Neural crest cell (in vitro differentiated cells): Measurements from ENCODE around the gene PRRG2. TPM values are rescaled to one million over a fixed set of nuclear protein-coding genes. Genes with fewer than 3 reads are reported as not detected.
"Not testable (repeated sequence)": the region's sequence is repeated elsewhere in the genome, so short reads cannot be mapped to it uniquely, and the experiment has no call there.

ENCODE experiments used
- DNase-seq: peaks from one replicate; pipeline ENCODE4 v3.0.0; 2021; ENCODE audit warnings: low read depth, mixed read lengths, low spot score
- H3K27ac Mint-ChIP-seq: one replicate; pipeline ENCODE4 v1.8.0; 2021; ENCODE audit warnings: mild to moderate bottlenecking, mixed read lengths; ENCODE audit not compliant: unreplicated experiment
- H3K27me3 Mint-ChIP-seq: 2 replicates; pipeline ENCODE4 v1.8.0; 2021; ENCODE audit warnings: low read depth, mild to moderate bottlenecking, mixed read lengths
- H3K36me3 Mint-ChIP-seq: 2 replicates; pipeline ENCODE4 v1.8.0; 2021; ENCODE audit warnings: low read depth, mild to moderate bottlenecking, mixed read lengths
- H3K4me1 Mint-ChIP-seq: 2 replicates; pipeline ENCODE4 v1.8.0; 2021; ENCODE audit warnings: mixed read lengths
- H3K4me3 Mint-ChIP-seq: one replicate; pipeline ENCODE4 v1.8.0; 2021; ENCODE audit warnings: mild to moderate bottlenecking, mixed read lengths
- H3K9me3 Mint-ChIP-seq: 2 replicates; pipeline ENCODE4 v1.8.0; 2021; ENCODE audit warnings: mixed read lengths
- total RNA-seq: library from RNA; stranded (reverse); gene quantifications from 2 replicates; pipeline ENCODE4 v1.2.1, GENCODE V29; 2021
- TF ChIP-seq, protein P1 (sequence below): fragments of 200-600 bp; sonication (generic); conservative IDR thresholded peaks from 2 replicates; pipeline ENCODE4 v1.5.0; 2021; ENCODE audit warnings: antibody characterized with exemption, mild to moderate bottlenecking

PRRG2 gene
- total RNA-seq, 1 donor from 2014 or later: 1.0 TPM

DNA sequence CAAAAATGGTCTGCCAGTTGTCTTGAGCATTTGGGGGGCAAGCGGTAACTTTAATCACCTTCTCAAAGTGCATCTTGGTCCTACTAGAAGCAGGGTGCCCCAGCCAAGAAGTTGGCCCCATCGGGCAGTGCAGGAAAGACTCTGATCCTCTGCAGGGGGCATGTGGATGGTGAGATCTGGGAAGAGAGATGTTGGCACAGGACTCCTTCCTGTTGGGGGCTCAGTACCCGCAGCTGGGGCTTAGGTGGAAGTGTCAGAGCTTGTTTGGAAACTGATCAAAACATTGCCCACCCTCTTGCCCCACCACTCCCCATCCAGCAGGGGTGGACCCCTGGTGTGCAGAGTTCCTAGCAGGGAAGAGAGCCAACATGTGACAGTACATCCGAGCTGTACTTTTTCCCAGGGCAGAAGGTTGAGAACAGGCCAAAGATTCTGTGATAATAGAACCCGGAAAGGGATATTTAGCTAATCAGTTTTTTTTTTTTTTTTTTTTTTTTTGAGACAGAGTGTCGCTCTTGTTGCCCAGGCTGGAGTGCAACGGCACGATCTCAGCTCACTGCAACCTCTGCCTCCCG, 50.0 kb downstream of the PRRG2 start:
- Mint-ChIP-seq H3K9me3 (no peaks in the 10 kb centered on the region), H3K4me3 (peak overlapping the region; percentile 61), H3K27me3 (peaks cover 17% of the 10 kb centered on the region), H3K36me3 (peaks cover 6% of the 10 kb centered on the region), H3K27ac (peak overlapping the region; percentile 83), H3K4me1 (peaks cover 15% of the 10 kb centered on the region)
- DNase-seq: no peak
- TF ChIP-seq, protein P1, sequence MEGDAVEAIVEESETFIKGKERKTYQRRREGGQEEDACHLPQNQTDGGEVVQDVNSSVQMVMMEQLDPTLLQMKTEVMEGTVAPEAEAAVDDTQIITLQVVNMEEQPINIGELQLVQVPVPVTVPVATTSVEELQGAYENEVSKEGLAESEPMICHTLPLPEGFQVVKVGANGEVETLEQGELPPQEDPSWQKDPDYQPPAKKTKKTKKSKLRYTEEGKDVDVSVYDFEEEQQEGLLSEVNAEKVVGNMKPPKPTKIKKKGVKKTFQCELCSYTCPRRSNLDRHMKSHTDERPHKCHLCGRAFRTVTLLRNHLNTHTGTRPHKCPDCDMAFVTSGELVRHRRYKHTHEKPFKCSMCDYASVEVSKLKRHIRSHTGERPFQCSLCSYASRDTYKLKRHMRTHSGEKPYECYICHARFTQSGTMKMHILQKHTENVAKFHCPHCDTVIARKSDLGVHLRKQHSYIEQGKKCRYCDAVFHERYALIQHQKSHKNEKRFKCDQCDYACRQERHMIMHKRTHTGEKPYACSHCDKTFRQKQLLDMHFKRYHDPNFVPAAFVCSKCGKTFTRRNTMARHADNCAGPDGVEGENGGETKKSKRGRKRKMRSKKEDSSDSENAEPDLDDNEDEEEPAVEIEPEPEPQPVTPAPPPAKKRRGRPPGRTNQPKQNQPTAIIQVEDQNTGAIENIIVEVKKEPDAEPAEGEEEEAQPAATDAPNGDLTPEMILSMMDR: no peak

DNA sequence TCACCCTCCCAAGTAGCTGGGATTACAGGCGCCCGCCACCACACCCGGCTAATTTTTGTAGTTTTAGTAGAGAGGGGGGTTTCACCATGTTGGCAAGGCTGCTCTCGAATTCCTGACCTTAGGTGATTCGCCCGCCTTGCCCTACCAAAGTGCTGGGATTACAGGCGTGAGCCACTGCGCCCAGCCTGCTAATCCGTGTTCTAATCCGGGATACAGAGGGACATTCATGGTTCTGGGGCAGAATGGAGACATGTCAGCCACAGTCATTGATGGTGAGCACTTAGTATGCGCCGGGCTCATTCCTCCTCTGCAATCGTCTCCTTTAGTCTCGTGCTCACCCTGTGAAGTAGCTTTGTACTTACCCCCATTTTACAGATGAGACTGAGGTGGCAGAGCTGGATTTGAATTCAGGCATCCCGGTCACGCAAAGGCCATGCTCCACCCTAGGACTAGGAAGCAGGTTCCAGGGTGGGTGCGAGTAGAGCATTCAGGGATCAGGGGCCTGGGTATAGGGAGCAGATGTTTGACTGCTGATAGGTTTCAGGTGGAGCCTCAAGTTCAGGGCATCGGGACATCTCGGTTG, 50.6 kb downstream of the PRRG2 start:
- Mint-ChIP-seq H3K27ac (no peak overlapping the region), H3K4me1 (peaks cover 21% of the 10 kb centered on the region), H3K9me3 (no peaks in the 10 kb centered on the region), H3K27me3 (peaks cover 23% of the 10 kb centered on the region), H3K36me3 (peaks cover 6% of the 10 kb centered on the region), H3K4me3 (peak overlapping the region; percentile 57)
- TF ChIP-seq, protein P1: no peak
- no peak for DNase-seq

DNA sequence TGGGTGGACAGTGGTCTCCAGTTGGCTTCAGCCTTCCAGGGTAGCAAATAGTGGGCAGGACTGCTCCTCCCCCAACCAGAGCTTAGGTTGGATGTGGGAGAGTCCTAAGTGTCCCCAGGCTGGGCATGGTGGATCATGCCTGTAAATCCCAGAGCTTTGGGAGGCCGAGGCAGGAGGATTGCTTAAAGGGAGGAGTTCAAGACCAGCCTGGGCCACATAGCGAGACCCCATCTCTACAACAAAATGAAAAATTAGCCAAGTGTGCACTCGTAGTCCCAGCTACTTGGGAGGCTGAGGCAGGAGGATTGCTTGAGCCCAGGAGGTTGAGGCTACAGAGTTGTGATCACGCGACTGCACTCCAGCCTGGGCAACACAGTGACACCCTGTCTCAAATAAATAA, 51.5 kb downstream of the PRRG2 start:
- H3K27me3 Mint-ChIP-seq: peaks cover 30% of the 10 kb centered on the region
- H3K4me3 Mint-ChIP-seq: no peak overlapping the region
- TF ChIP-seq, protein P1: no peak
- peaks cover 25% of the 10 kb centered on the region for H3K4me1 Mint-ChIP-seq
- DNase-seq: no peak
- peaks cover 6% of the 10 kb centered on the region for H3K36me3 Mint-ChIP-seq
- no peak overlapping the region for H3K27ac Mint-ChIP-seq
- no peaks in the 10 kb centered on the region for H3K9me3 Mint-ChIP-seq

DNA sequence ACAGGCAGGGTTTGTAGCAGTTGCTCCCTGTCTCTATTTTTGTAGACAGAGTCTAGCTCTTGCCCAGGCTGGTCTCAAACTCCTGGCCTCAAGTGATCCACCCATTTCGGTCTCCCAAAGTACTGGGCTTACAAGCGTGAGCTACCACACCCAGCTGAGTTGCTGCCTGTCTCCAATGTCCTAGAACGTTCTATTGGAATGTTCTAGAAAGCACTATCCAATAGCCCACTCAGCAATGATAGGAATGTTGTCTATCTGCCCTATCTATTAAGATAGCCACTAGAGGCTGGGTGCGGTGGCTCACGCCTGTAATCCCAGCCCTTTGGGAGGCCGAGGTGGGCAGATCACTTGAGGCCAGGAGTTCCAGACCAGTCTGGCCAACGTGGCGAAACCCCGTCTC, 52.2 kb downstream of the PRRG2 start:
- Mint-ChIP-seq H3K27me3 (peaks cover 34% of the 10 kb centered on the region), H3K4me1 (peaks cover 29% of the 10 kb centered on the region), H3K4me3 (peak overlapping the region; percentile 15)
- H3K36me3 Mint-ChIP-seq, H3K27ac Mint-ChIP-seq, H3K9me3 Mint-ChIP-seq, DNase-seq: not testable (repeated sequence)

DNA sequence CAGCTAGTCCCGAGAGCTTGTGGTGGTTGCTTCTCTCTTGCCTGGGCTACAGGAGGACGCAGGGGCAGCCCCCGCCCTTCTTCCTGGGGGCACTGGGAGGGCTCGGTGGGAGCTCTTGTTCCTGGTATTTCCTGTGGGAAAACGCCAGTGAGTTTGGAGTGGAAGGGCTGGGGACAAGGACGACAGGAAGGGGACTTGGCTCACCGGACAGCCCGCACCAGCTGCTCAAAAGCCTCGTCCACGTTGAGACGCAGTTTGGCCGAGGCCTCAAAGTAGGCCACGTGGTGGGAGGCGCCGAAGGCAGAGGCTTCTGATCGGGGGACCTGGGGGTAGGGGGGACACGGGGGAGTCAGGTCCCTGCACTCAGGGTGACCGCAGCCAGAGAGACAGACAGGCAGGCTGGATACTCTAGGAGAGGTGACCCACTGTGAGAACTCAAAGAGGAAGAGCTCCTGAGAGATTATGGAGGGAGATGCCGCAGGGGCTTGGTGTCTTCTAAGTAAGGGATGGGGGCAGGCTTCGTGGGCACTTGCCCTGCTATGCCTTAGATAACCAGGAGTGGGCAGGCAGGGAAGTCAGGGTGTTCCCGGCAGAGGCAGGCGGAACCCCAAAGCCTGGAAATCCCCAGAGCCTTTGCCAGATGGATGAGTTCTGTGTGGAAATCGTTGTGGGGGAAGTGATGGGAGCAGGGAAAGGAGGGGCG, 54.6 kb downstream of the PRRG2 start:
- Mint-ChIP-seq H3K27me3 (peaks cover 52% of the 10 kb centered on the region), H3K27ac (no peak overlapping the region), H3K4me3 (peak overlapping the region; percentile 81), H3K36me3 (no peaks in the 10 kb centered on the region), H3K9me3 (no peaks in the 10 kb centered on the region), H3K4me1 (peaks cover 50% of the 10 kb centered on the region)
- no peak for DNase-seq
- TF ChIP-seq, protein P1: no peak
